Activated naive CD4-positive, alpha-beta T cell treated with anti-CD3 and anti-CD28 coated beads, Interleukin-2, amount 10 ng/mL, durations not matched to agents 7 days and 5 days (primary cell): Measurements from ENCODE around the gene ARPIN.
A peak's percentile ranks its signal among the peaks of the same experiment; 100 is the strongest.

Experiments
- CTCF ChIA-PET: fragments of 350-600 bp; sonication (Branson Sonifier 250); formaldehyde crosslinking; loops from one replicate; lab custom pipeline; 2021; ENCODE audit warnings: antibody characterized with exemption; lab: Charles Lee
- DNase-seq: peaks from one replicate; pipeline ENCODE4 v3.0.0-alpha.2; 2020
- H3K27ac Mint-ChIP-seq: one replicate; pipeline ENCODE4 v1.8.0; 2021; ENCODE audit warnings: mild to moderate bottlenecking, moderate library complexity, mixed read lengths
- H3K27me3 Mint-ChIP-seq: one replicate; pipeline ENCODE4 v1.8.0; 2021; ENCODE audit warnings: mild to moderate bottlenecking, mixed read lengths
- H3K36me3 Mint-ChIP-seq: one replicate; pipeline ENCODE4 v1.8.0; 2021; ENCODE audit warnings: mixed read lengths
- H3K4me1 Mint-ChIP-seq: one replicate; pipeline ENCODE4 v1.8.0; 2021; ENCODE audit warnings: mixed read lengths
- H3K4me3 Mint-ChIP-seq: one replicate; pipeline ENCODE4 v1.8.0; 2021; ENCODE audit warnings: mild to moderate bottlenecking, moderate library complexity, mixed read lengths
- H3K9me3 Mint-ChIP-seq: one replicate; pipeline ENCODE4 v1.8.0; 2021; ENCODE audit warnings: mixed read lengths

The ARPIN gene

DNA sequence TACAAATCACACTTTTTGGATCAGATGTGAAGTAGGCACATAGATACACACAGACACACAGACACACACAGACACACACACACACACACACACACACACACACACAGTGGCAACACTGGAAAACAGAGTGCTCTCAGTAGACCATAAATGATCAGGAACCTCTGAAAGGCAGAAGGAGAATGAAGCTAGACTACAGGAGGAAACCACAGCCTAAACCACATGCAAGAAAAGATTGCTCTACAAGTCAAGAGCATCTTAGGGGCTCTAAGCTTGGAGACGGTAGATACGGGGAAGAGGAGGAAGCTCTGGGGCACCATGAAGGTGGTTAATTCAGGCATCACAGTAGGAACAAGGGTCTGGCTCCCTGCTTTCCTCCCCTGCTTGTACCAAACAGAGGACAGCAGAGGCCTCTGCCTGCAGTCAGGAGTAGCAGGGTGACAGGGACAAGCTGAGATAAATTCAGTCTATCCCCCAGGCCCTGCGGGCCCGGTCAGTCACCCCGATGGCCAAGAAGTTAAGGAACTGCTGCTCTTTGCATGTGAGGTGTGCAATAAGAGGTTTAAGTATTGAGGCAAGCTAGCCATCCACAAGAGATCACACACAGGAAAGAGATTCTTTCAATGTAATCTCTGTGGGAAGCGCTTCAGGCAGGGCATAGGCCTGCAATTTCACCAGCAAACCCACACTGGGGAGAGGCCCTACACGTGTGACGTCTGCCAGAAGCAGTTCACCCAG is 23.5 kb upstream of the ARPIN start:
- CTCF ChIA-PET = interaction anchor here (0.6 to 1.8 kb wide), 5 partner anchors 8 to 179 kb away, joined by 3 to 8 read pairs (median 3); no protein-coding TSS in a partner anchor
- no peak overlapping the region for H3K4me3 Mint-ChIP-seq
- H3K36me3 Mint-ChIP-seq = no peaks in the 10 kb centered on the region
- H3K9me3 Mint-ChIP-seq = no peaks in the 10 kb centered on the region
- H3K27ac Mint-ChIP-seq = no peak overlapping the region
- H3K4me1 Mint-ChIP-seq = peaks cover 23% of the 10 kb centered on the region
- peak; percentile 53 for DNase-seq
- H3K27me3 Mint-ChIP-seq = peaks cover 58% of the 10 kb centered on the region

DNA sequence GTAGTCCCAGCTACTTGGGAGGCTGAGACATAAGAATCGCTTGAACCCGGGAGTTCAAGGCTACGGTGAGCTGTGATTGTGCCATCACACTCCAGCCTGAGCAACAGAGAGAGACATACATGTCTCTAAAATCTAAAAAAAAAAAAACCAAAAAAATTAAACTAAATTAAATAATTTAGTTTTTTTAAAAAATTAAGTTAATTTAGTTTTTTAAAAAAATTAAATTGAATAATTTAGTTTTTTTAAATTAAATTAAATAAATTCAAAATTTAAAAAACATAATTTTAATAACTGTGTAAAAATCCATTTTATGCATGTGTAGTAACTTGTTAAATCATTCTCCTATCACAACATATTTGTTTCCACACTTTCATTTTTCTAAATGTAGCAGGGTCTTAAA is 20.1 kb upstream of the ARPIN start:
- no peak for DNase-seq
- H3K27me3 Mint-ChIP-seq = peaks cover 36% of the 10 kb centered on the region
- CTCF ChIA-PET = interaction anchor here (1.0 kb wide), 1 partner anchor 143 kb away, joined by 3 read pairs; no protein-coding TSS in a partner anchor
- no peak overlapping the region for H3K27ac Mint-ChIP-seq
- H3K36me3 Mint-ChIP-seq = no peaks in the 10 kb centered on the region
- no peak overlapping the region for H3K4me3 Mint-ChIP-seq
- H3K4me1 Mint-ChIP-seq = peaks cover 18% of the 10 kb centered on the region
- H3K9me3 Mint-ChIP-seq = no peaks in the 10 kb centered on the region

DNA sequence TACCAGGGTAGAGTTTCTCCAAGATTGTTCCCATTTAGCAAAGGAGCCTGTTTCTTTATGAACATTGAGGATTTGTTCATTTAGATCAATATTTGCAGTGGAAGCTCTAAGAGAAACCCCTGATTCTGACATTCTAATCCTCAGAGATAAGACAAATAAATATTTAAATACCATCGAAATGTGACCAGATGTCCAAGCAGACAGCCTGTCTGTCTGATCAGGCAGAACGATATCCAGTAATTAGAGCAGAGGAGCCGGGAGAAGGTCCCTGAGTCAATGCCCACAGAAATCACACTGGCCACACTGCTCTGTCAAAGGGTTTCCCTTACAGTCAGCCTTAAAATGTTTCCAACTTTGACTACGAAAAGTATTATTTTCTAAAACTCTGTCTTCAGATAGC is 15.7 kb upstream of the ARPIN start:
- no peak overlapping the region for H3K27ac Mint-ChIP-seq

DNA sequence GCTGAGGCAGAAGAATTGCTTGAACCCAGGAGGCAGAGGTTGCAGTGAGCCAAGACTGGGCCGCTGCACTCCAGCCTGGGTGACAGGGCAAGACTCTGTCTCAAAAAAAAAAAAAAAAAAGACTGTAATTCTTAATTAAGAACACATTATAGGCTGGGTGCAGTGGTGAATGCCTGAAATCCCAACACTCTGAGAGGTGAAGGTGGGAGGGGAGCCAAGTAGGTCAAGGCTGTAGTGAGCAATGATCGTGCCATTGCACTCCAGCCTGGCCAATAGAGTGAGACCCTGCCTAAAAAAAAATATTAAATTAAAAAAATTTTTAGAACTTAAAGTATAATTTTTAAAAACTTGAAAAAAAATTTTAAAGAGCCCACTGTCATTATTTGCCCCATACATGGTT is 13.4 kb upstream of the ARPIN start:
- peaks cover 4% of the 10 kb centered on the region for H3K27me3 Mint-ChIP-seq
- DNase-seq = no peak
- no peak overlapping the region for H3K27ac Mint-ChIP-seq
- H3K4me3 Mint-ChIP-seq = no peak overlapping the region
- no peaks in the 10 kb centered on the region for H3K9me3 Mint-ChIP-seq
- CTCF ChIA-PET = interaction anchor here (0.6 kb wide), 1 partner anchor 50 kb away, joined by 3 read pairs; no protein-coding TSS in a partner anchor
- no peaks in the 10 kb centered on the region for H3K4me1 Mint-ChIP-seq
- no peaks in the 10 kb centered on the region for H3K36me3 Mint-ChIP-seq

More for the DNA sequence above, 15.7 kb upstream of the ARPIN start:
- Mint-ChIP-seq H3K36me3 (no peaks in the 10 kb centered on the region), H3K4me3 (no peak overlapping the region), H3K27me3 (peaks cover 17% of the 10 kb centered on the region), H3K9me3 (no peaks in the 10 kb centered on the region), H3K4me1 (no peaks in the 10 kb centered on the region)
- CTCF ChIA-PET = interaction anchor here (1.0 to 1.1 kb wide), 2 partner anchors 8 to 30 kb away, joined by 3 read pairs; no protein-coding TSS in a partner anchor
- no peak for DNase-seq

DNA sequence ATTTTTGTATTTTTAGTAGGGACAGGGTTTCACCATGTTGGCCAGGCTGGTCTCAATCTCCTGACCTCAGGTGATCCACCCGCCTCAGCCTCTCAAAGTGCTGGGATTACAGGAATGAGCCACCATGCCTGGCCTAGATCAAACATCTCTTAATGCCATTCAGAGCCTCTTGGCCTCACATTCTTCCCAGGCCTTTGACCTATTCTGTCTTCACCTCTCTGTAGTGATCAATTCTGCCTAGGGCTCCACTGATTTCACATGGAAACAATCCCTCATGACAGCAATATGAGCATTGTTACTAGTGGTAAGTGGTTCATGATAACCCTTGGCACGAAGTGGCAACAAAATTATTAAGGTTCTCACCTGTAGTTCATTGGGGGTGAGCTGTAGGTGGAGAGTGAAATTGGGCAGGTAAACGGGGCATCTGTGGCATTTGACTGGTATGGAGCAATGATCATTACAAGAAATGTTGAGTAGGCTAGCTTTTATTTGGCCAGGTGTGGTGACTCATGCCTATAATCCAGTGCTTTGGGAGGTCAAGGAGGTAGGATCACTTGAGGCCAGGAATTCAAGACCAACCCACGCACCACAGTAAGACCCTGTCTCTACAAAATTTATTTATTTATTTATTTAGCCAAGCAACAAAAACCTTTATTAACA is 4.8 kb upstream of the ARPIN start:
- H3K27ac Mint-ChIP-seq = no peak overlapping the region
- H3K27me3 Mint-ChIP-seq = peaks cover 52% of the 10 kb centered on the region
- CTCF ChIA-PET = no interaction called here
- no peaks in the 10 kb centered on the region for H3K9me3 Mint-ChIP-seq
- H3K4me3 Mint-ChIP-seq = no peak overlapping the region
- no peak for DNase-seq
- H3K36me3 Mint-ChIP-seq = no peaks in the 10 kb centered on the region
- no peaks in the 10 kb centered on the region for H3K4me1 Mint-ChIP-seq

DNA sequence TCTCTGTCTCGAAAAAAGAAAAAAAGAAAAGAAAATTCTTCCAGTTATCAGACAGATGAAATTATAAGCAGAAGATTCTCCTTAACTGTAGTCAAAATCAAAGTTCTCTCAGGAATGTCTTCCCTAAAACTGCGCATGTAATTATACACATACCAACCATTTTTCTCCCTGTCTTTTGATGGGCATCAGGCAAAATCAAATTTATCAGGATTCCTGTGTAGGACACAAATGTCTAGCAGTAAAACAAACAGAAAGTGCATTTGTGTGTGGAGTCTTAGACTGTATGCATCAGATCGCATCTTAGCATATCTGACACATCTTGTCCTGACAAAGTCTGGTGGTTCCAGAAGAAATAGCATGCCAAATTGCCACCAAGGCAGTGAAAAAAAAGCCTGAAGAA is 3.9 kb upstream of the ARPIN start:
- Mint-ChIP-seq H3K27me3 (peaks cover 61% of the 10 kb centered on the region), H3K4me3 (no peak overlapping the region), H3K9me3 (no peaks in the 10 kb centered on the region), H3K27ac (no peak overlapping the region), H3K4me1 (no peaks in the 10 kb centered on the region), H3K36me3 (no peaks in the 10 kb centered on the region)
- CTCF ChIA-PET = no interaction called here
- DNase-seq = no peak

DNA sequence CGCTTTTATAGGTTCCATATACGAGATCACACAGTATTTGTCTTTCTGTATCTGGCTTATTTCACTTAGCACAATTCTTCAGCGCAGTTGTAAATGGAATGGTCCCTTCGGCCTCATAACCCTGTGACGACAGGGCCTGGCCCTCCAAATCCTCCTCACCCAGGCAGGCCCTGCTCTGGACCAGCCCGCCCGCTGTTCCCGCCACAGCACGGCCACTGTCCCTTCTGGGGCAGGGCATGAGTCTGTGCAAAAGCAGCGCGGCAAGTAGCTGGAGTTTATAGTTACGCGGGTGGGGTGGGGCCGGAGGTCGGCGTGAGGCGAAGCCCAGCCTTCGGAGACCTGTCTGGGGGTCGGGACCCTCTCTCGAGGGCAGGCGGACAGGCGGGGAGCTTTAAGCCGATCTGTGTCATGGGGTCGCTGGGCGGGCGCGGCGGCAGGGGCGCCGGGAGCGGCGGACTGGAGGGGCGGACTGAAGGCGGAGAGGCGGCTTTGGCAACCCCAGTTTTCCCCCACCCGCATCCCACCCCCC is 543 bp downstream of the ARPIN start:
- no peak for DNase-seq
- no peak overlapping the region for H3K27ac Mint-ChIP-seq
- CTCF ChIA-PET = no interaction called here

DNA sequence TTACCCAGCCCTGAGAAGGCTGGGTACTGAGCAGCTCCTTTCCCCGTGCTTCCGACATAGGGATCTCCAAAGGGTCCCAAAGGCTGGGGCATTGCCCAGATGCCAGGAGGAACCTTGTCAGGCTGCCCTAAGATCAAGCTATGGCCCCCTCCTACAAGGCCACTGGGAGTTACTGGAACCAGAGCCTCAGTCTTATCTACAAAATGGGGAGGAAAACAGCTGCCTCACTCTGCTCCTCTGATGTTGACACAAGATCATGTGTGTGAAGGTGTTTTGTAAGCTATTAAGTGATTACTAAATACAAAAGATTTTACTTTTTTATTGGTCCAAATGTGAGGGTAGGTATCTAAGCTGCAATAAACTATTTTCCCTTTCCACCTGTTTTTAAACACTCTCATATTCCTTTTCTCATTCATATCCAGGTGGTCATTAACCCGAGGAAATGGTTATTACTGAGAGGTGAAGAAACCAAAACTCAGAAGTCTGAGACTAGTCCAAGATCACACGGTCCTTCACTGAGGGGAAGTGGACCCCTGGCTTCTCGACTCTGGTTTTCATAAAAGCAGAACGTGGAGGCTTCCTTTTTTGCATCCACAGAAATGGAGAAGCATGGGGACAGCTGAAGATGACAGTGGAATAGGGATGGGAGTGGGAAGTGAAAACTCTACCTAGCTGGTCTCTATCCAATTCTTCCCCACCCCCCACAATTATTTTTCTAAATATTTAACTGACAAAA is 1.7 kb downstream of the ARPIN start:
- Mint-ChIP-seq H3K9me3 (no peaks in the 10 kb centered on the region), H3K27ac (no peak overlapping the region), H3K4me1 (no peaks in the 10 kb centered on the region), H3K27me3 (peaks cover 70% of the 10 kb centered on the region), H3K4me3 (no peak overlapping the region), H3K36me3 (no peaks in the 10 kb centered on the region)
- no peak for DNase-seq
- CTCF ChIA-PET = interaction anchor here (0.7 to 1.2 kb wide), 2 partner anchors 36 to 160 kb away, joined by 3 to 4 read pairs; no protein-coding TSS in a partner anchor

More for the DNA sequence above, 543 bp downstream of the ARPIN start:
- peak overlapping the region; percentile 15 for H3K4me3 Mint-ChIP-seq
- H3K4me1 Mint-ChIP-seq = no peaks in the 10 kb centered on the region
- no peaks in the 10 kb centered on the region for H3K36me3 Mint-ChIP-seq
- H3K9me3 Mint-ChIP-seq = no peaks in the 10 kb centered on the region
- H3K27me3 Mint-ChIP-seq = peaks cover 74% of the 10 kb centered on the region

DNA sequence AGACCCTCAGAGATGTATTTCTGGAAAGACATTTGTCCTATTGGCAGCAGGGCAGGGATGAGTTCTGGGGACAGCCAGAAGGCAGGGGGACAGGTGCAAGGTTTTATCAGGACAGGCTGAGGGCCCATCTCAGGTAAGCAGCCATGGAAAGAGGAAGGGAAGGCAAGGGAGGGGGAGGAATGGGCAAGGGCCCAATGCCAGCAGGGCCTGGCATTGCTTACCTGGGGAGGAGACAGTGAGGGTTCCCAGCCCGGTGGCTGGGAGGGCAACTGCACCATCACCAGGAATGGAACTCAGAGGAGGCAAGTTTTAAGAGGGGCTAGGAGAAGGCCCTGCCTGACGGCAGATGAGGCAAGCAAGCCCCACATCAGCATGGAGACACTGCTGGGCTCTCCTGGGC is 3.1 kb downstream of the ARPIN start:
- no peak overlapping the region for H3K4me3 Mint-ChIP-seq
- DNase-seq = no peak
- H3K27ac Mint-ChIP-seq = no peak overlapping the region
- CTCF ChIA-PET = no interaction called here
- H3K36me3 Mint-ChIP-seq = no peaks in the 10 kb centered on the region
- H3K4me1 Mint-ChIP-seq = no peaks in the 10 kb centered on the region
- no peaks in the 10 kb centered on the region for H3K9me3 Mint-ChIP-seq
- H3K27me3 Mint-ChIP-seq = peaks cover 71% of the 10 kb centered on the region

DNA sequence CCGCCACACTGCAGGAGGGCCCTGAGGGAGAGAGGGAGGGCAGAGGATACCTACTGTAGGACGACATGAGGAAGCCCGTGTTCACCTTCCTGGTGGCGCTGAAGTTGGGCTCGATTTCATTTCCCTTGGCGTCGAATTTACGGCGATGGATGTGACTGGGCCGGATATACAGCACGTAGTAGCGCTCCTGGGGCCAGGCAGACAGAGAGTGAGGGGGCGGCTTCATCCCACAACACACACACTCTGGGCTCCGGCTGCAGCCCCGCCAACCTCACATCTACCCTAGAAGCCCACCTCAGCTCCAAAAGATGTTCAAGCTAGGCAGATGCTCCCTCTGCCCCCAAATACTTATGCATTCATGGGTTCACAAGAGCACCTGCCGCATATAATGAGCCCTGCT is 4.5 kb downstream of the ARPIN start:
- Mint-ChIP-seq H3K27ac (no peak overlapping the region), H3K4me3 (no peak overlapping the region), H3K4me1 (no peaks in the 10 kb centered on the region), H3K27me3 (peaks cover 65% of the 10 kb centered on the region), H3K9me3 (no peaks in the 10 kb centered on the region), H3K36me3 (no peaks in the 10 kb centered on the region)
- DNase-seq = no peak
- CTCF ChIA-PET = no interaction called here

DNA sequence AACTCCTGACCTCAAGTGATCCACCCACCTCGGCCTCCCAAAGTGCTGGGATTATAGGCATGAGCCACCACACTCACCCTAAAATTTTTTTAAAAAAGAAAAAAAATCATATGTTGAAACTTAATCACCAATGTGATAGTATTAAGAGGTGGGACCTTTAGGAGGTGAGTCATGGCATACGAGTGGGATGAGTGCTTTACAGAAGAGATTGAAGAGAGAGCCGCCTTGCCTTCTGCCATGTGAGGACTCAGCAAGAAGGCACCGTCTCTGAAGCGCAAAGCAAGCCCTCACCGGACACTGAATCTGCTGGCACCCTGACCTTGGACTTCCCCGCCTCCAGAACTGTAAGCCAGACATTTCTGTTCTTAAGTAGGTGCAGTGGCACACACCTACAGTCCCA is 5.5 kb downstream of the ARPIN start:
- no peak for DNase-seq
- CTCF ChIA-PET = no interaction called here
- Mint-ChIP-seq H3K4me3 (no peak overlapping the region), H3K27ac (no peak overlapping the region), H3K27me3 (peaks cover 56% of the 10 kb centered on the region), H3K4me1 (no peaks in the 10 kb centered on the region), H3K9me3 (no peaks in the 10 kb centered on the region), H3K36me3 (no peaks in the 10 kb centered on the region)

DNA sequence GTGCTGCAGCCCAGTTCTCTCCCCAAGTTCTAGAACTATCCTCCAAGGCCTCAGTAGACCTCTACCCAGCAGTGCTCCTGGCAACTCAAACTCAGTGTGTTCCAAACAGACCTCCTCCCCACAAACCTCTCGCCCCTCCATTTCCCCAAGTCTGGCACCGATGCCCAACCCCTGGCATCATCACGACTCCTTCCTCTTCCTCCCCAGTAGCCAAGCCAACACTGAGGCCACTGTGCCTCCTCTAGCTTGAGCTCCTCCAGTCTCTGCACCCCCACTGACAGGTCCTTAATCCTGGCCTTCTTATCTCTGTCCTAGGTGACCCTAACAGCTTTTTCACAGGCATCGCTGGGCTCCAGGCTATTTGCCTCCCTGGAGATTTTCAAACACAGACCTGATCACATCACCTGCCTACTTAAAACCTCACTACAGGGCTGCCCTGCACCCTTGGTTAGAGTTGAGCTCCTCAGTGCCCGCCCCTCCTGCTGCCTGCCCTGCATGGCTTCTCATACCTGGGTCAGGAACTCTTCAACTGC is 6.8 kb downstream of the ARPIN start:
- peaks cover 50% of the 10 kb centered on the region for H3K27me3 Mint-ChIP-seq
- CTCF ChIA-PET = no interaction called here
- no peaks in the 10 kb centered on the region for H3K4me1 Mint-ChIP-seq
- no peak for DNase-seq
- no peaks in the 10 kb centered on the region for H3K9me3 Mint-ChIP-seq
- H3K27ac Mint-ChIP-seq = no peak overlapping the region
- H3K4me3 Mint-ChIP-seq = no peak overlapping the region
- H3K36me3 Mint-ChIP-seq = no peaks in the 10 kb centered on the region

DNA sequence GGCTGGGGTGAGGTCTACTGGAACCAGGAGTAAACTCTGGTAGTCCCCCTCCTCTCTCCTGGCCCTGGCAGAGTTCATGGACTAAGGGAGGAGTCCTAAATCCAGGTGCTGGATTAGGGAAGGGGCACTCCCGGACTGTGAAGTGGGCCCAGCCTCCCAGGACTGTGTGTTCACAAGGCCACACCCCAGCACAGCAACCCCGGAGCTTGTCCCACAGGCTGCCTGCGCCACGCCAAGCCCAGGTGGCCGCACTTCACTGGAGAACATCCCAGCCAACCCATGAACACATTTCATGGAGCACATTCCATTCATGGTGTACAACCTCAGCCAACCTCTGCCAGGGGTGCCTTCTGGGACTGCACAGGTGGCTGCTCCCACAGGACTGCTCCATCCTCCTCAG is 8.2 kb downstream of the ARPIN start:
- no peaks in the 10 kb centered on the region for H3K9me3 Mint-ChIP-seq
- CTCF ChIA-PET = interaction anchor here (1.1 kb wide), 1 partner anchor 67 kb away, joined by 3 read pairs; no protein-coding TSS in a partner anchor
- no peaks in the 10 kb centered on the region for H3K4me1 Mint-ChIP-seq
- no peak overlapping the region for H3K4me3 Mint-ChIP-seq
- H3K27ac Mint-ChIP-seq = no peak overlapping the region
- H3K36me3 Mint-ChIP-seq = no peaks in the 10 kb centered on the region
- peaks cover 44% of the 10 kb centered on the region for H3K27me3 Mint-ChIP-seq
- DNase-seq = no peak

DNA sequence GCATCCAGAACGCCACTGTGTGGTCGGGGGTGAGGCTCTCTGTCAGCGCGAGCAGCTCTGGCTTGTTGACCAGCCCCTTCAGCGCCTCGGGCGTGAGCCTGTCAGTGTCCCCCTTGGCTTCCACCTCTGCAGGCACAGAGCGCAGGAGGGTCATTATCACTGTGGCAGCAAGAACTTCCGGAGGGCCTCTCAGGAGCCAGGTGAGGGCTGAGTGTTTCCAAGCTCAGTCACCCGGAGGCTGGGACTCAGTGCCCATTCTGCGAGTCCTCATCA is 9.0 kb downstream of the ARPIN start:
- CTCF ChIA-PET = interaction anchor here (1.1 kb wide), 1 partner anchor 68 kb away, joined by 3 read pairs; no protein-coding TSS in a partner anchor
- peaks cover 39% of the 10 kb centered on the region for H3K27me3 Mint-ChIP-seq

More for the DNA sequence above, 9.0 kb downstream of the ARPIN start:
- no peaks in the 10 kb centered on the region for H3K4me1 Mint-ChIP-seq
- no peak for DNase-seq
- H3K27ac Mint-ChIP-seq = no peak overlapping the region
- H3K4me3 Mint-ChIP-seq = no peak overlapping the region
- H3K9me3 Mint-ChIP-seq = no peaks in the 10 kb centered on the region
- no peaks in the 10 kb centered on the region for H3K36me3 Mint-ChIP-seq
